Measurements from ENCODE around the gene HS3ST3B1. TPM values are rescaled to one million over a fixed set of nuclear protein-coding genes. Genes with fewer than 3 reads are reported as not detected.

HS3ST3B1 gene
- total RNA-seq, 1 experiment from 2014 or later: 2.4 TPM

- no peaks in the 10 kb centered on the region for H3K4me1 ChIP-seq (ENCODE audit: control insufficient read depth in 1 of 2, insufficient read depth in 2 of 2, low read length in 2 of 2)
- no peak overlapping the region for H3K9ac ChIP-seq (ENCODE audit: low read length)
- H3K36me3 ChIP-seq (ENCODE audit: control insufficient read depth in 1 of 2, insufficient read depth in 2 of 2, low read length in 2 of 2): no peaks in the 10 kb centered on the region
- H3K4me2 ChIP-seq (ENCODE audit: low read length): no peak overlapping the region
- ATAC-seq (no peak), DNase-seq (ENCODE audit: low read depth, low spot score) (no peak)
- no peak overlapping the region for H3K27ac ChIP-seq (ENCODE audit: low read depth, low read length)
- TF ChIP-seq POLR2A (IDR thresholded peaks at IDR 0.05; ENCODE audit: borderline replicate concordance, extremely low read depth, insufficient read depth, insufficient read length): no peak
- no peak for TF ChIP-seq ZNF274 (IDR thresholded peaks at IDR 0.05; ENCODE audit: low read depth, low read length)
- H3K4me3 ChIP-seq (replicated peaks in 1 of 2; ENCODE audit: low read depth in 1 of 2, low read length in 2 of 2): no peak overlapping the region
- ChIA-PET POLR2A (no interaction called here), CTCF (no interaction called here), RAD21 (ENCODE audit: low non-redundant PET in 1 of 2, low total read pairs in 2 of 2, uncharacterized antibody in 2 of 2, unreplicated experiment in 2 of 2) (no interaction called here)
- no peaks in the 10 kb centered on the region for H4K20me1 ChIP-seq (ENCODE audit: insufficient read depth)
- BruUV-seq (replicated peaks): no TSS peak
- H3K27me3 ChIP-seq (ENCODE audit: insufficient read depth, low read length): peaks cover 5% of the 10 kb centered on the region; the same call in 1 of the 2 replicates
- no peaks in the 10 kb centered on the region for H3K79me2 ChIP-seq (ENCODE audit: insufficient read depth, low read length)
- H3K9me2 ChIP-seq (ENCODE audit: insufficient read depth): no peaks in the 10 kb centered on the region
- H2AFZ ChIP-seq (ENCODE audit: low read depth, low read length, poor library complexity, severe bottlenecking): no peak overlapping the region
- intact Hi-C loops (cut with micrococcal nuclease): no loop called here
- no peaks in the 10 kb centered on the region for H3K9me3 ChIP-seq (ENCODE audit: control insufficient read depth in 1 of 2, insufficient read depth in 1 of 2, low read depth in 1 of 2, low read length in 2 of 2)
Measured at GRCh38 chr17:14352136-14352535, 51.3 kb downstream of the HS3ST3B1 start.

DNA sequence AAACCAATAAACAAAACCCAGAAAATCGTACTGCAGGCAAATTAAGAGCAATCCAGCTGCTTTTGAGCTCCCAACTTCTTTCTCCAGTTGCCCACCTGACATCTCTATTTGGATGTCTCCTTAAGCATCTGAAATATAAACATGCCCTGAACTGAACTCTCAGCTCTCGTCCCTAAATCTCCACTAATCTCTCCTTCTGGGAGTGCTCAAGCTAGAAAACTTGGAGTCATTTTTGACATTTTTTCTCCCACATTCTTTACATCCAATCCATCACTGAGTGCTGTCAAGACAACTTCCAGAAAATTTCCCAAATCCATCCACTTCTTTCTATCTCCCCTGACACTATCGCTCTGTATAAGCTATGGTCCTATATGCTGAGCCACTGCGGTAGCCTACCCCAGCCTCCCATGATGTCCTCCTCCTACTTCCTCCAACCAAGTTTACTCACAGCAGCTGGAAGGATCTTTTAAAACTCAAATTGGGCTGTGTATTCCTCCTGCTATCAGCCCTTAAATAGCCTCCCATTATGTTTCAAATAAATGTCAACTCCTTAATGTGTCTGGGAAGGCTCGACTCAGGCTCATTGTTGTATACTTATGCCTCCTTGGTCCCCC lies 53.1 kb downstream of the HS3ST3B1 start:
- Histone ChIP-seq H2AFZ (ENCODE audit: low read depth, low read length, poor library complexity, severe bottlenecking) (no peak overlapping the region), H3K9ac (ENCODE audit: low read length) (no peak overlapping the region), H3K4me3 (replicated peaks in 1 of 2; ENCODE audit: low read depth in 1 of 2, low read length in 2 of 2) (no peak overlapping the region), H3K9me3 (ENCODE audit: control insufficient read depth in 1 of 2, insufficient read depth in 1 of 2, low read depth in 1 of 2, low read length in 2 of 2) (no peaks in the 10 kb centered on the region), H3K36me3 (ENCODE audit: control insufficient read depth in 1 of 2, insufficient read depth in 2 of 2, low read length in 2 of 2) (no peaks in the 10 kb centered on the region), H3K4me1 (ENCODE audit: control insufficient read depth in 1 of 2, insufficient read depth in 2 of 2, low read length in 2 of 2) (no peaks in the 10 kb centered on the region), H3K27me3 (ENCODE audit: insufficient read depth, low read length) (peaks cover 5% of the 10 kb centered on the region; the same call in 1 of the 2 replicates), H3K4me2 (ENCODE audit: low read length) (no peak overlapping the region), H4K20me1 (ENCODE audit: insufficient read depth) (no peaks in the 10 kb centered on the region), H3K9me2 (ENCODE audit: insufficient read depth) (no peaks in the 10 kb centered on the region), H3K27ac (ENCODE audit: low read depth, low read length) (no peak overlapping the region), H3K79me2 (ENCODE audit: insufficient read depth, low read length) (no peaks in the 10 kb centered on the region)
- DNase-seq (ENCODE audit: low read depth, low spot score) (no peak), ATAC-seq (no peak)
- RAD21 ChIA-PET (ENCODE audit: low non-redundant PET in 1 of 2, low total read pairs in 2 of 2, uncharacterized antibody in 2 of 2, unreplicated experiment in 2 of 2): no interaction called here
- POLR2A ChIA-PET: no interaction called here
- CTCF ChIA-PET: no interaction called here
- no TSS peak for BruUV-seq (replicated peaks)
- intact Hi-C loops (cut with micrococcal nuclease): no loop called here
- TF ChIP-seq SIN3A (IDR thresholded peaks at IDR 0.05; ENCODE audit: low read depth) (no peak), EGR1 (IDR thresholded peaks at IDR 0.05; ENCODE audit: low read depth) (no peak), CBX3 (IDR thresholded peaks at IDR 0.05; ENCODE audit: low read depth) (no peak), EZH2 (IDR thresholded peaks at IDR 0.05) (no peak), ZNF274 (IDR thresholded peaks at IDR 0.05; ENCODE audit: low read depth, low read length) (no peak), YY1 (IDR thresholded peaks at IDR 0.05; ENCODE audit: extremely low read depth, insufficient replicate concordance, low read depth, low read length) (no peak), POLR2AphosphoS5 (IDR thresholded peaks at IDR 0.05; ENCODE audit: low read depth, low read length) (no peak), CEBPB (IDR thresholded peaks at IDR 0.05; ENCODE audit: low read depth) (no peak), SP1 (IDR thresholded peaks at IDR 0.05; ENCODE audit: low read depth) (no peak), ELF1 (IDR thresholded peaks at IDR 0.05; ENCODE audit: borderline replicate concordance, low read depth) (no peak), TCF7L2 (IDR thresholded peaks at IDR 0.05; ENCODE audit: borderline replicate concordance, extremely low read depth, insufficient read depth, insufficient read length) (no peak)
- TF ChIP-seq, protein P1, sequence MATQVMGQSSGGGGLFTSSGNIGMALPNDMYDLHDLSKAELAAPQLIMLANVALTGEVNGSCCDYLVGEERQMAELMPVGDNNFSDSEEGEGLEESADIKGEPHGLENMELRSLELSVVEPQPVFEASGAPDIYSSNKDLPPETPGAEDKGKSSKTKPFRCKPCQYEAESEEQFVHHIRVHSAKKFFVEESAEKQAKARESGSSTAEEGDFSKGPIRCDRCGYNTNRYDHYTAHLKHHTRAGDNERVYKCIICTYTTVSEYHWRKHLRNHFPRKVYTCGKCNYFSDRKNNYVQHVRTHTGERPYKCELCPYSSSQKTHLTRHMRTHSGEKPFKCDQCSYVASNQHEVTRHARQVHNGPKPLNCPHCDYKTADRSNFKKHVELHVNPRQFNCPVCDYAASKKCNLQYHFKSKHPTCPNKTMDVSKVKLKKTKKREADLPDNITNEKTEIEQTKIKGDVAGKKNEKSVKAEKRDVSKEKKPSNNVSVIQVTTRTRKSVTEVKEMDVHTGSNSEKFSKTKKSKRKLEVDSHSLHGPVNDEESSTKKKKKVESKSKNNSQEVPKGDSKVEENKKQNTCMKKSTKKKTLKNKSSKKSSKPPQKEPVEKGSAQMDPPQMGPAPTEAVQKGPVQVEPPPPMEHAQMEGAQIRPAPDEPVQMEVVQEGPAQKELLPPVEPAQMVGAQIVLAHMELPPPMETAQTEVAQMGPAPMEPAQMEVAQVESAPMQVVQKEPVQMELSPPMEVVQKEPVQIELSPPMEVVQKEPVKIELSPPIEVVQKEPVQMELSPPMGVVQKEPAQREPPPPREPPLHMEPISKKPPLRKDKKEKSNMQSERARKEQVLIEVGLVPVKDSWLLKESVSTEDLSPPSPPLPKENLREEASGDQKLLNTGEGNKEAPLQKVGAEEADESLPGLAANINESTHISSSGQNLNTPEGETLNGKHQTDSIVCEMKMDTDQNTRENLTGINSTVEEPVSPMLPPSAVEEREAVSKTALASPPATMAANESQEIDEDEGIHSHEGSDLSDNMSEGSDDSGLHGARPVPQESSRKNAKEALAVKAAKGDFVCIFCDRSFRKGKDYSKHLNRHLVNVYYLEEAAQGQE (IDR thresholded peaks at IDR 0.05; ENCODE audit: low read depth): no peak
- TF ChIP-seq, protein P2, sequence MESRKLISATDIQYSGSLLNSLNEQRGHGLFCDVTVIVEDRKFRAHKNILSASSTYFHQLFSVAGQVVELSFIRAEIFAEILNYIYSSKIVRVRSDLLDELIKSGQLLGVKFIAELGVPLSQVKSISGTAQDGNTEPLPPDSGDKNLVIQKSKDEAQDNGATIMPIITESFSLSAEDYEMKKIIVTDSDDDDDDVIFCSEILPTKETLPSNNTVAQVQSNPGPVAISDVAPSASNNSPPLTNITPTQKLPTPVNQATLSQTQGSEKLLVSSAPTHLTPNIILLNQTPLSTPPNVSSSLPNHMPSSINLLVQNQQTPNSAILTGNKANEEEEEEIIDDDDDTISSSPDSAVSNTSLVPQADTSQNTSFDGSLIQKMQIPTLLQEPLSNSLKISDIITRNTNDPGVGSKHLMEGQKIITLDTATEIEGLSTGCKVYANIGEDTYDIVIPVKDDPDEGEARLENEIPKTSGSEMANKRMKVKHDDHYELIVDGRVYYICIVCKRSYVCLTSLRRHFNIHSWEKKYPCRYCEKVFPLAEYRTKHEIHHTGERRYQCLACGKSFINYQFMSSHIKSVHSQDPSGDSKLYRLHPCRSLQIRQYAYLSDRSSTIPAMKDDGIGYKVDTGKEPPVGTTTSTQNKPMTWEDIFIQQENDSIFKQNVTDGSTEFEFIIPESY (IDR thresholded peaks at IDR 0.05; ENCODE audit: extremely low read depth, insufficient replicate concordance, low read length): no peak
